NK-92 (cell line): ENCODE results near the gene RCCD1.
A peak's percentile ranks its signal among the peaks of the same experiment; 100 is the strongest.

Source experiments
- DNase-seq: peaks from one replicate; lab custom pipeline; 2025; ENCODE audit not compliant: unreplicated experiment; lab: John Stamatoyannopoulos, UW

RCCD1 gene

DNA sequence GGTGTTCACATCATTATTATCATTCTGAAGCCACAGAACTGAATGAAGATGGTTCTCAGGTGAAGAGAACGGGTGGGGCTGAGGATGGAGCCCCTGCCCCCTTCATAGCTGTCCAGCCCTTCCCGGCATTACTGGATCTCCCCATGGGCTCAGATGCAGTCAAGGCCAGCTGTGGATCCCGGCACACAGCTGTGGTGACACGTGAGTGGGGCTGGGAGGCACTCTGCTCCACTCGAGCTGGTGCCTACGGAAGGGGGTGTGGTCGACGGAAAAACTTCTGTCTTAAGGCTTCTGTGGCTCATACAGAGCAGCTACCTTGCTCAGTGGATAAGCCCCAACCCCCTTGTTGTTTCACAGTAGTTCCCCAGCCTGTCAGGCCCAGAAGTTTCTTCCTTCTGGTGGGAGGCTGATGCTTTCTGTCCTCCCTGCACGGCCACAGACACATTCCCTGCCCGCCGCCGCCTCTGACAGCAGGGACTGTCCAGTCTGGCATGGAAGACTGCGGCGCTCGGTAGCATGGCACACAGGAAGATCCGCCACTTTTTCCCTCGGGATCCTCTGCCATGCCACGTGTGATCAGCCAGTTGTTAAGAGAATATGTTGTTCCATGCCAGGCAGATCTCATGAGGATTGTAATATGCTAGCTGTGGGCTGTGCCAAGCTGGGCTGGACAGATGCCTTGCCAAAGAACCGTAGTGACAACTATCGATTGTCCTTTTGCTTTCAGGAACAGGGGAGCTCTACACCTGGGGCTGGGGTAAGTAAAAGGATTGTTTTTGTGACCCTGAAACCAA, 5.8 kb downstream of the RCCD1 start:
- DNase-seq = no peak

- no peak for DNase-seq
These were observed 7.3 kb downstream of the RCCD1 start for GRCh38 chr15:90962021-90962420.

- no peak for DNase-seq
These were observed 11.6 kb downstream of the RCCD1 start for GRCh38 chr15:90966262-90966661.

DNA sequence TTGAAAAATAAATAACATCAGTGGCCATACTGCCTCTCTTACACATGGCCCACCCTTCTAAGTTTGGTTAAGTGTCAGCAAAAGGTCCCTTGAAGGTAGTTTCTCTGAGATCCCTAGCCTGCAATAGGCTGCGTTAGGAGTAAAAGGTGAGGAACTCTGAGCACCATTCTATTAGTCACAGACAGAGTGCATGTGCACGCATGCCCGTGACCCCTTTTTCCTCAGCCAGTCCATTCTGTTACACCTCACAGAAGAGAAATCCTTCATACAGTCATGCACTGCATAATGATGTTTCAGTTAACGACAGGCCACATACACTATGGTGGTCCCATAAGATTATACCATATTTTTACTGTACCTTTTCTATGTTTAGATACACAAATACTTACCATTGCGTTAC, 12.5 kb downstream of the RCCD1 start:
- no peak for DNase-seq

GRCh38 chr15:90968434-90968833, 13.8 kb downstream of the RCCD1 start:
- no peak for DNase-seq

DNA sequence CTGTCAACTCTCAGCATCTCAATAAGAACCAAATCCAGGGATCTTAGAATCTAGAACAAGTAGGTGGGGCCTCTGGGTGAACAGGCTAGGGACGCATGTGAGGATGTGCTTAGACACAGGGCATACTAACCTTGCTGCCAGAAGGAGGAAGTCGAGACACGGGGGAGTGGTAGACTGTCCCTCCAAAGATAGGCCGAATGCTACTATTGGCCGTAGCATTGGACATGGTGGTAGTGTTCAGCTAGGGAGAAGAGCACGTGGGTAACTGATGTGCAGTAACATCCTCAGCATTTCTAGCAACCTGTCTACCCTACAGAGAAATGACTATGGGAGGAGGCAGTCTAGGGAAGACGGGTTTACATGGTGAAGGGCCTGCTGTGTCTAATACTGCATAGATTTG, 15.6 kb downstream of the RCCD1 start:
- DNase-seq = no peak

DNA sequence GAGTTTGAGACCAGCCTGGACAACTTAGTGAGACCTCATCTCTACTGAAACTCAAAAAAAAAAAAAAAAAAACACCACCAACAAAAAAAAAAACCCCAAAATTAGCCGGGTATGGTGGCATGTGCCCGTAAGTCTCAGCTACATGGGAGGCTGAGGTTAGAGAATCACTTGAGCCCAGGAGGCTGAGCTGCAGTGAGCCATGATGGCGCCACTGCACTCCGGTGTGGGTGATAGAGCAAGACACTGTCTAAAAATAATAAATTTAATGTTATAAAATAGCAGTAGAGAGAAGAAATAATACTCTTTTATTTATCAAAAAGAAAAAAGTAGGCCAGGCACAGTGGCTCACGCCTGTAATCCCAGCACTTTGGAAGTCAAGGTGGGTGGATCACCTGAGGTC, 17.4 kb downstream of the RCCD1 start:
- no peak for DNase-seq

GRCh38 chr15:90974216-90974615, 19.5 kb downstream of the RCCD1 start:
- DNase-seq = no peak

DNA sequence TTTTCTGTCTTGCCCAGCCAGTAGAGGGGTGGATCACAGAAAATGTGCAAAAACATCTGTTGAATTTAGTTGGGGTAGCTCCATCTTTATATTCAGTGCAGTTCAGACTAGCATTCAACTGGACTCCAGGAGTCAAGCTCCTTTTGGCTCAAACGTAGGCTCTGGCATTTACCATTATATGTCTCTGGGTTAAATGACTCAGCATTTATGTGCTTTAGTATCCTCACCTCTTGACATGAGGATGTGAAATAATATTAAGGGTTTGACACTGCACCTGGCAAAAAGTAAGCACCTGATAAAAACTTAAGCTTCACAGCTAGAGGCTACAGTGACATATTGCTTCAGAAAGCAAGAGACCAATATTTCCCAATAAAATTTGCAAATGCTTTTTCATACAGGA, 24.9 kb downstream of the RCCD1 start:
- no peak for DNase-seq

- DNase-seq = no peak
These were observed 27.0 kb downstream of the RCCD1 start for GRCh38 chr15:90981681-90982080.

DNA sequence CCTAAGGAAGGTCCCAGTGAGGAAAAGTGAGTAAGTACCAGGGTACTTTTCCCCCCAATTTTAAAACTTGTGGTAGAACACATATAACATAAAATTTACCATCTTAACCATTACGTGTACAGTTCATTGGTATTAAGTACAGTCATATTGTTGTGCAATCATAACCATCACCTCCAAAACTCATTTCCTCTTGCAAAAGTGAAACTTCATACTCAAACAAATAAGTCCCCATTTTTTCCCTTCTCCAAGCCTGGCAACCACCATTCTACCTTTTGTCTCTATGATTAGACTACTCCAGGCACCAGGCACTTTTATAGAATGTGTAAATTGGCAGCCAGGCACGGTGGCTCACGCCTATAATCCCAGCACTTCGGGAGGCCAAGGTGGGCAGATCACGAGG, 27.5 kb downstream of the RCCD1 start:
- DNase-seq = no peak

GRCh38 chr15:90986790-90987507, 32.3 kb downstream of the RCCD1 start:
- DNase-seq = no peak

DNA sequence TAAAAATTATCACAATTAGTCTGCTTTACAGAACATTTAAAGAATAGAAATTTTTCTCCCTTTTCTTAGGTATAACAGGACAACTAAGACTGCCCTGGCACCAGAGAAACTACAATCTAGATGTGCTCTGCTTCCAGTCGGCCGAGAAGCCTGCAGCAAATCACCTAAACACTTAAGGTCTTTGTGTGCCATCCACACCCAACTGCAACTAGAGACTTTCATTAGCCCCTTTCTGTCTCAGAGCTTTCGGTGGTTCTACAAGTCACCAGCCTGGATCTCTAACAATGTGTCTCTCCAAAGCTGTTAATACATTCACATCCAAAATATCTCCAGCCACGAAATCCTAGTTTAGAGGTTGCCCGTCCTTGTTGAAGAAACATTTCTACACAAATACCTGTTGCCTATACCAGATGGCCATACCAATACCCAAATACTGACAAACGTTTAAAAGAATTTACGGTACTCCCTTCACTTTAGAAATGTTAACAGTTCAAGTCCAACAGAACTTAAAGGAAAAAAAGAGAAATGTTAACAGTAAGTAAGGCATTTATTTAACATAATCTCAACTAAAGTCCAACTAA, 33.0 kb downstream of the RCCD1 start:
- DNase-seq = no peak

DNA sequence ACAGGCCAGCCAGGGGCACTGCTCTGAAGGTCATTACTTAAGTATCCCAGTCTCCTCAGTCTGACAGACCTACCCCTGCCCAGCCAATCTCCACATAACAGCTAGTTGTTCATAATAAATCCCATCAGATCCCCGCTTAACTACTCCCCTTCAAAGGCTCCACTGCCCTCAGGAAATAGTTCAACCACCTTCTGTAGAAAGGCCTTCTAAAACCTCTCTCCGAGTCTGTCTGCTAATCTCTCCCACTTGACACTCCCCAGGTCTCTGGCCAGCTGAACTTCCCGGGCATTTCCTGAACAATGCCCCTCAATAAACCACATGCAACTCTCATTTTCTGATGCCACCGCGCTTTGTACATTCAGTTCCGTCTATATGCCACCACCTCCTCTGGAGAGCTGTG, 33.6 kb downstream of the RCCD1 start:
- DNase-seq = no peak

- no peak for DNase-seq
These were observed 34.5 kb downstream of the RCCD1 start for GRCh38 chr15:90989040-90989768.

DNA sequence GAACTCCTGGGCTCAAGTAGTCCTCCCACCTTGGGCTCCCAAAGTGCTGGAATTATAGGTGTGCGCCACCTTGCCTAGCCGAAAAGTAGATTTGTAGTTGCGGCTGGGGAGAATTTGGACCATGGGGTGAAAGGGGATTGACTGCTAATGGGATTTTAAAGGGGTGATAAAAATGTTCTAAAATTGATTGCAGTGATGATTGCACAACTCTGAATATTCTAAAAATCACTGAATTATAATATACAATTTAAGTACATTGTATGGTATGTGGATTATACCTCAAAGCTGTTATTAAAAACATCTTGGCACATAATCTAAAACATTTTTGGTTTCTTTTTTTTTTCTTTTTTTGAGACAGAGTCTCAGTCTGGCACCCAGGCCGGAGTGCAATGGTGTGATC, 35.8 kb downstream of the RCCD1 start:
- DNase-seq = no peak

DNA sequence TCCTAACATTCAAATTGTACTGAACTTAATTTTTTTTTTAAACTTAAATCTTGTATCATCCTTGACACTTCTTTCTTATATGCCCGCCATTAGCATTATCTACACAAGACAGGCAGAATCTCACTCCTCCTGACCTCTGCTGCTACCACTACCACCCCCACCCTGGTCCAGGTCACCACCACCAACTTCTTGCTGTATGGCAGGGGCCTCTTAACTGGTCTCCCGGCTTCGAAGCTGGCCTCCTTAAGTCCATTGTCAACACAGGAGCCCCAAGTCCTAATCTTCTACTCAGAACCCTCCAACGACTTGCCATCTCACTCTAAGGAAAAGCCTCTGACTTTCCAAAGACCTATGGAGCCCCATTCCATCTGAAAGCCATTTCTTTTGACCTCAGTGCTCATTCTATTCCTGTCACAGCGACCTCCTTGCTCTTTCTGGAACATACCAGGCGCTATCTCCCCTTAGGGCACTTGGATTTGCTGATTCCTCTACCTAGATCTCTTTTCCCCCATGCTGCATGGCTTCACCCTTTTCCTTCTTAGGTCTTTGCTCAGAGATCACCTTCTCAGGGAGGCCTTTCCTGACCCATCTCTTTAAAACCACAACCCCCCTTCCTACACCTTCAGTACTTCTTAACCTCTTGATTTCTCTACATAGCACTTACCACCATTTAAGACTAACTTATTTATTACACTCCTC, 37.1 kb downstream of the RCCD1 start:
- no peak for DNase-seq

DNA sequence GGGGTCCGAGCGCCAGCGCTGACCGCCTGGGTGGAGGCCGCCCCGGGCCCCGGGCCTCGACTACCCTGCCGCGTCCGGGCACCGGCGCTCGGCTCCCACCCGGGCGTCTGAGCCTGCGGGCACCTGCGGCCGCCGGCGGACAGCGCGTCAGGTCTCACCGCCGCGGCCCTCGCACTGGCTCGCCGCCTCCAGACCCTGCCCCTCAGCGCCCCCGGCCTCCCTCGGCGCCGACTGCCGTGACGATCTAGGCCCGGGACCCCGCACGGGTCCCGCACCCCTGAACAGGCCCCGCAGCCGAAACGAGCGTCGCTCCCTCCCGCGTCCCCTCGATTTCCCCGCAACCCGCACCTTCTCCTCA, 39.4 kb downstream of the RCCD1 start:
- DNase-seq = no peak

GRCh38 chr15:90994417-90995311, 40.0 kb downstream of the RCCD1 start, which contains the start of gene PRC1:
PRC1 (minus strand) TSS chr15:90994535; CDS start chr15:90994417, 118 bp downstream.
- peak; percentile 96 for DNase-seq

DNA sequence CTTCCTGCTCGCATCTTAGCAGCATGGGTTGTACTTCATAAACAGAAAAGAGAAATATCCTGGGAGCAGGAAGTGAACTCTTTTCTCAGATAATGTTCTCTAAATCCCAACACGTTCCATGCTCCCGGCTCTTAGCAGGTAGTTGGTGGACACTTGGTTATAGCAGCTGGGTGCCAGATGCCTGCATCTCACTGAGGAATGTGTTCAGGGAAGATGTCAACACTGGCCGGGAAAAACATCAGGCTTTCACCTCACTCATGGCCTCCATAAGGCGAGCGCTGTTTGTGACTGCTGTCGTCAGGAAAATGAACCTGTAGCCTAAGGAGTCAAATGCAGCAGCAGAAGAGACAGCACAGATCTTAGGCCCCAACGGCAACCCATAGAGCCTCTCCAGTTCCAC, 44.1 kb downstream of the RCCD1 start:
- no peak for DNase-seq
